Mesenteric fat pad (tissue), 1 donor: ENCODE measurements around the gene TMEM132E. TPM values are rescaled to one million over a fixed set of nuclear protein-coding genes. Genes with fewer than 3 reads are reported as not detected.

Experiments used
- DNase-seq: peaks from one replicate; pipeline ENCODE4 v3.0.0-alpha.2; 2020; ENCODE audit warnings: low spot score
- total RNA-seq: library from RNA; stranded (reverse); fragmentation: NEBNext Ultra II Directional; extraction: Animal tissue kit (Norgen Biotek cat#: 25700); gene quantifications from one replicate; pipeline ENCODE4 v1.2.1, GENCODE V29; 2021
- donor health status: DM: yes; HTN: yes; CAD: no.

TMEM132E gene
- total RNA-seq, 1 donor from 2014 or later, result 0.16 TPM

- no peak for DNase-seq
Observed at GRCh38 chr17:34656801-34657200, 77.4 kb downstream of the TMEM132E start.

GRCh38 chr17:34658811-34659560 is 79.6 kb downstream of the TMEM132E start:
- no peak for DNase-seq

- no peak for DNase-seq
Observed at GRCh38 chr17:34663714-34664113, 84.3 kb downstream of the TMEM132E start.

- DNase-seq, result no peak
Observed at GRCh38 chr17:34665150-34665806, 85.9 kb downstream of the TMEM132E start.

GRCh38 chr17:34665819-34666763 is 86.7 kb downstream of the TMEM132E start:
- peak; percentile 64 for DNase-seq

GRCh38 chr17:34667656-34668055 is 88.3 kb downstream of the TMEM132E start:
- DNase-seq, result peak; percentile 65

- peak; percentile 33 for DNase-seq
Observed at GRCh38 chr17:34668206-34668605, 88.8 kb downstream of the TMEM132E start.

GRCh38 chr17:34669511-34669910 is 90.1 kb downstream of the TMEM132E start:
- no peak for DNase-seq

GRCh38 chr17:34670618-34671017 is 91.2 kb downstream of the TMEM132E start:
- no peak for DNase-seq

GRCh38 chr17:34671191-34671590 is 91.8 kb downstream of the TMEM132E start:
- DNase-seq, result no peak

- no peak for DNase-seq
Observed at GRCh38 chr17:34672176-34672785, 92.9 kb downstream of the TMEM132E start.

GRCh38 chr17:34673516-34673915 is 94.1 kb downstream of the TMEM132E start:
- DNase-seq, result no peak

- no peak for DNase-seq
Observed at GRCh38 chr17:34673995-34674890, 94.9 kb downstream of the TMEM132E start.

- no peak for DNase-seq
Observed at GRCh38 chr17:34675143-34675542, 95.8 kb downstream of the TMEM132E start.

GRCh38 chr17:34675605-34676004 is 96.2 kb downstream of the TMEM132E start:
- DNase-seq, result no peak

GRCh38 chr17:34680151-34680550 is 100.8 kb downstream of the TMEM132E start:
- DNase-seq, result no peak

- DNase-seq, result no peak
Observed at GRCh38 chr17:34682305-34682704, 102.9 kb downstream of the TMEM132E start.

GRCh38 chr17:34683390-34683789 is 104.0 kb downstream of the TMEM132E start:
- no peak for DNase-seq
